ENCODE data around the gene SPINK4. TPM values are rescaled to one million over a fixed set of nuclear protein-coding genes. Genes with fewer than 3 reads are reported as not detected.

The SPINK4 gene
- total RNA-seq, 1 experiment from 2014 or later: not detected

- DNase-seq (ENCODE audit: extremely low read depth, low read depth): no peak
These were observed 15.5 kb downstream of the SPINK4 start for GRCh38 chr9:33255471-33255870.

- DNase-seq (ENCODE audit: extremely low read depth, low read depth): no peak
These were observed 16.3 kb downstream of the SPINK4 start for GRCh38 chr9:33256236-33256635.

GRCh38 chr9:33257276-33257675 is 17.3 kb downstream of the SPINK4 start:
- no peak for DNase-seq (ENCODE audit: extremely low read depth, low read depth)

- DNase-seq (ENCODE audit: extremely low read depth, low read depth): no peak
These were observed 20.4 kb downstream of the SPINK4 start for GRCh38 chr9:33260372-33260771.

GRCh38 chr9:33263131-33264002 is 23.4 kb downstream of the SPINK4 start:
- no peak for DNase-seq (ENCODE audit: extremely low read depth, low read depth)

- no peak for DNase-seq (ENCODE audit: extremely low read depth, low read depth)
These were observed 24.1 kb downstream of the SPINK4 start for GRCh38 chr9:33264003-33264472.

- DNase-seq (ENCODE audit: extremely low read depth, low read depth): peak; percentile 98
These were observed 24.7 kb downstream of the SPINK4 start, which contains the start of the genes BAG1 and CHMP5 for GRCh38 chr9:33264473-33265177. BAG1 (minus strand) TSS chr9:33264708. CHMP5 (plus strand) TSS chr9:33265049; CDS start chr9:33265079, 30 bp downstream.

GRCh38 chr9:33265211-33265865 is 25.4 kb downstream of the SPINK4 start:
- DNase-seq (ENCODE audit: extremely low read depth, low read depth): no peak

- no peak for DNase-seq (ENCODE audit: extremely low read depth, low read depth)
These were observed 27.3 kb downstream of the SPINK4 start for GRCh38 chr9:33267151-33267767.

- DNase-seq (ENCODE audit: extremely low read depth, low read depth): no peak
These were observed 30.2 kb downstream of the SPINK4 start for GRCh38 chr9:33270146-33270545.

- no peak for DNase-seq (ENCODE audit: extremely low read depth, low read depth)
These were observed 32.1 kb downstream of the SPINK4 start for GRCh38 chr9:33272061-33272460.

GRCh38 chr9:33273266-33273971 is 33.5 kb downstream of the SPINK4 start:
- no peak for DNase-seq (ENCODE audit: extremely low read depth, low read depth)

GRCh38 chr9:33273972-33274328 is 34.0 kb downstream of the SPINK4 start:
- no peak for DNase-seq (ENCODE audit: extremely low read depth, low read depth)

GRCh38 chr9:33277484-33277883 is 37.5 kb downstream of the SPINK4 start:
- DNase-seq (ENCODE audit: extremely low read depth, low read depth): no peak

GRCh38 chr9:33285502-33285901 is 45.5 kb downstream of the SPINK4 start:
- no peak for DNase-seq (ENCODE audit: extremely low read depth, low read depth)

- DNase-seq (ENCODE audit: extremely low read depth, low read depth): peak; percentile 64
These were observed 47.1 kb downstream of the SPINK4 start for GRCh38 chr9:33287087-33287490.

GRCh38 chr9:33288235-33288634 is 48.3 kb downstream of the SPINK4 start:
- no peak for DNase-seq (ENCODE audit: extremely low read depth, low read depth)

GRCh38 chr9:33288828-33289483 is 49.0 kb downstream of the SPINK4 start:
- no peak for DNase-seq (ENCODE audit: extremely low read depth, low read depth)

- no peak for DNase-seq (ENCODE audit: extremely low read depth, low read depth)
These were observed 49.5 kb downstream of the SPINK4 start for GRCh38 chr9:33289496-33289895.

GRCh38 chr9:33289936-33290246 is 49.9 kb downstream of the SPINK4 start:
- DNase-seq (ENCODE audit: extremely low read depth, low read depth): no peak

Data from NCI-H460 (cell line).